HG03558 (cell line): Measurements from ENCODE around the gene NR4A1.

ENCODE experiments used
- ATAC-seq: cut with Tn5 transposase; IDR thresholded peaks from one replicate; pipeline ENCODE4 v1.9.1; 2021; ENCODE audit warnings: moderate number of reproducible peaks; ENCODE audit not compliant: unreplicated experiment; ENCODE audit errors: extremely low read depth

The NR4A1 gene

GRCh38 chr12:52050758-52051541, at the start of gene NR4A1:
Gene NR4A1 (plus strand): TSS chr12:52051442. CDS start chr12:52054329, 2,887 bp downstream.
- peak; percentile 45 for ATAC-seq

- no peak for ATAC-seq
These were observed 48.2 kb upstream of the NR4A1 start for GRCh38 chr12:52003016-52003550.

GRCh38 chr12:52003591-52003990, 47.7 kb upstream of the NR4A1 start:
- ATAC-seq = no peak

- no peak for ATAC-seq
These were observed 47.1 kb upstream of the NR4A1 start for GRCh38 chr12:52004042-52004648.

- ATAC-seq = no peak
These were observed 45.9 kb upstream of the NR4A1 start for GRCh38 chr12:52005218-52005902.

- no peak for ATAC-seq
These were observed 45.1 kb upstream of the NR4A1 start for GRCh38 chr12:52005903-52006703.

GRCh38 chr12:52006726-52007157, 44.5 kb upstream of the NR4A1 start, which contains the start of gene TAMALIN:
Gene TAMALIN (plus strand): TSS chr12:52006946. CDS start chr12:52007020, 74 bp downstream.
- ATAC-seq = no peak

GRCh38 chr12:52007158-52007921, 43.9 kb upstream of the NR4A1 start:
- ATAC-seq = no peak

- ATAC-seq = no peak
These were observed 43.2 kb upstream of the NR4A1 start for GRCh38 chr12:52007982-52008510.

- ATAC-seq = no peak
These were observed 42.0 kb upstream of the NR4A1 start for GRCh38 chr12:52009081-52009751.

GRCh38 chr12:52010152-52010622, 41.1 kb upstream of the NR4A1 start:
- no peak for ATAC-seq

- ATAC-seq = no peak
These were observed 40.3 kb upstream of the NR4A1 start for GRCh38 chr12:52010692-52011601.

GRCh38 chr12:52011602-52012214, 39.5 kb upstream of the NR4A1 start:
- ATAC-seq = no peak

- no peak for ATAC-seq
These were observed 37.5 kb upstream of the NR4A1 start for GRCh38 chr12:52013626-52014310.

- no peak for ATAC-seq
These were observed 36.4 kb upstream of the NR4A1 start for GRCh38 chr12:52014567-52015530.
